Stimulated activated CD4-positive, alpha-beta T cell treated with anti-CD3 and anti-CD28 coated beads, Interleukin-12 subunit alpha, Interleukin-12 subunit beta, amount 100 ng/mL, for 4 hours (primary cell): ENCODE results near the gene ITIH1.
"Not testable (repeated sequence)": the region's sequence is repeated elsewhere in the genome, so short reads cannot be mapped to it uniquely, and the experiment has no call there.

Source experiments
- DNase-seq: peaks from one replicate; pipeline ENCODE4 v3.0.0-alpha.2; 2020

ITIH1 gene

GRCh38 chr3:52777127-52777958, at the start of gene ITIH1:
Gene ITIH1, plus strand, starts transcription at chr3:52777599. Its CDS starts 17 bp downstream, at chr3:52777616.
- no peak for DNase-seq

- not testable (repeated sequence) for DNase-seq
These were observed 48.6 kb upstream of the ITIH1 start for GRCh38 chr3:52728753-52729152.

- DNase-seq, result no peak
These were observed 46.7 kb upstream of the ITIH1 start for GRCh38 chr3:52730681-52731080.

GRCh38 chr3:52731590-52731989, 45.8 kb upstream of the ITIH1 start:
- DNase-seq, result no peak

GRCh38 chr3:52733256-52733891, 44.0 kb upstream of the ITIH1 start:
- no peak for DNase-seq

GRCh38 chr3:52739730-52740129, 37.7 kb upstream of the ITIH1 start:
- DNase-seq, result no peak

GRCh38 chr3:52742418-52743041, 34.9 kb upstream of the ITIH1 start:
- DNase-seq, result no peak

GRCh38 chr3:52743152-52743551, 34.2 kb upstream of the ITIH1 start:
- no peak for DNase-seq

- no peak for DNase-seq
These were observed 33.7 kb upstream of the ITIH1 start for GRCh38 chr3:52743721-52744120.

- DNase-seq, result no peak
These were observed 25.2 kb upstream of the ITIH1 start for GRCh38 chr3:52752045-52752660.

- no peak for DNase-seq
These were observed 23.0 kb upstream of the ITIH1 start for GRCh38 chr3:52754373-52754772.

- DNase-seq, result no peak
These were observed 21.3 kb upstream of the ITIH1 start for GRCh38 chr3:52756141-52756540.

GRCh38 chr3:52763466-52763865, 13.9 kb upstream of the ITIH1 start:
- DNase-seq, result no peak

GRCh38 chr3:52769786-52770455, 7.5 kb upstream of the ITIH1 start:
- no peak for DNase-seq

- DNase-seq, result peak; percentile 87
These were observed 6.7 kb upstream of the ITIH1 start, which contains the start of gene NEK4 for GRCh38 chr3:52770496-52771333. Gene NEK4, minus strand, starts transcription at chr3:52770940. Its CDS starts 194 bp downstream, at chr3:52770746.

- no peak for DNase-seq
These were observed 6.1 kb upstream of the ITIH1 start for GRCh38 chr3:52771334-52771681.

- DNase-seq, result no peak
These were observed 5.7 kb upstream of the ITIH1 start for GRCh38 chr3:52771702-52772101.

- no peak for DNase-seq
These were observed 3.9 kb upstream of the ITIH1 start for GRCh38 chr3:52773361-52774065.

- DNase-seq, result no peak
These were observed 3.2 kb upstream of the ITIH1 start for GRCh38 chr3:52774066-52774713.
